GM21529 (cell line): ENCODE results near the gene MLH3.
A peak's percentile ranks its signal among the peaks of the same experiment; 100 is the strongest.
"Not testable (repeated sequence)": the region's sequence is repeated elsewhere in the genome, so short reads cannot be mapped to it uniquely, and the experiment has no call there.

Source experiments
- ATAC-seq: cut with Tn5 transposase; IDR thresholded peaks from one replicate; pipeline ENCODE4 v1.9.1; 2021; ENCODE audit not compliant: unreplicated experiment

The MLH3 gene

DNA sequence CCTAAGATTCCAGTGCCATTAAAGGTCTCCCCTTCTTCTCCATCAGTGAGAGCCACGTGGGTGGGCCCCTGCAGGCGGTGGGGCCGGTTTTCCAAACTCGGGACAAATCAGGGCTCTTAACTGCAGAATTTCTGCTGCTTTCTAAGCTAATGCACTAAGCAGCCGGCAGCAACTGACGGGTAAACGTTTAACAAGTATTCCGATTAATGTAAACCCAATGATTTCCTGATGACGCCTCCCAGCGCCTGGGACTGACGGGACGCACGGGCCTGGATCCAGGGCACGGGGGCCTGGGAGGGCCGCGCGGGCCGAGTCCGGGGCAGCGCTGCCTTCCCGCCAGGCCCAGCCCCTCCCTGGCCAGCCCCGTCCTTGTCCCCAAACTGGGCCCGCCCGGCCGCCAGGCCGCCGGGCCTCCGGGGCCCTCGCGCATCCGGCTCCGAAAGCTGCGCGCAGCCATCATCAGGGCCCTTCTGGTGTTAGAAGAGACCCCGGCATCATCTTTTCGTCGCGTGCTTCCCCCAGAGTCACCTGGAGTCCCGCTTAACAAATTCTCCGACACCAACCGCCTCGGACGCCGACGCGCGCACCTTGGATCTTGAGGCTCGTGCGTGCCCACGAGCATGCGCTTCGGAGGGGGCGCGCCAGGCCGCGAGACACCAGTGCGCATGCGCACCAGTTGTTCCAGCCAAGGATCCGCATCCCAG lies at the start of gene MLH3:
MLH3 (minus strand) TSS at position 616 of the 704 bp plus-strand sequence. CDS start 1,812 bp downstream, outside the sequence.
- ATAC-seq, result peak; percentile 74

DNA sequence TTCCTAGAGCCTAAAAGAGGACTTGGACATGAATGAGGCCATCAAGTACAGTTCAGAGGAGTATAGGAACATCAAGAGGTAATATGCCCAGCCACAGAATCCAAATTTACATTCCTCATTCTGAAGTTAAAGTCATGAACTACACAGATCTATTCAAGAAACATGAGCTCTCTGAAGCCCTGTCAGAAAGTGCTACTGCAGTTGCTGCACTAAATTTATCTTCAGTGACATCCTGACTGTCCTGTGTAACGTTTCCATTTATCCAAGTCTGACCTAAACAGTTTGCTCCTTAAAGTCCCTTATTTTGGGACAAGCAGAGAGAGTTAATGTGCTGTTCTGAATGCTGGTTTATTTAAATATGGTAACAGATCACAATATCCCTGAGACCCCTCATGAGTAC lies 47.4 kb upstream of the MLH3 start:
- no peak for ATAC-seq

DNA sequence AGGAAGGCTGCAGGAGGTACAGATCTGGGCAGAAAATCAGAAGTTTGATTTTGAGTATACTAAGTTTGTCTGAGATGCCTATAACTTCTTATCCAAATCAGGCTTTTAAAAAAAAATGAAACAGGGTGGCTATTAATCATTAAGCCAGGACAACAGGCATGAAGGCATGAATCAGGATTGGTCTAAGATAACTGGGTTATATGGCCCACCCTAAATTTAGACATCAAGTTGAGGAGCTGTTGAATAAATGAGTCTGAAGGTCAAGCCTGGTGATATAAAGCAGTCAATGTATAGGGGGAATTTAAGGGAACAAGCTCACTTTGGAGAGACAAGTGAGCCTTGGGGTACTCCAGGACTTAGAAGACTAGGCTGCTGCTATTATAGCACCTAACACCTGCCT lies 46.9 kb upstream of the MLH3 start:
- ATAC-seq, result no peak

DNA sequence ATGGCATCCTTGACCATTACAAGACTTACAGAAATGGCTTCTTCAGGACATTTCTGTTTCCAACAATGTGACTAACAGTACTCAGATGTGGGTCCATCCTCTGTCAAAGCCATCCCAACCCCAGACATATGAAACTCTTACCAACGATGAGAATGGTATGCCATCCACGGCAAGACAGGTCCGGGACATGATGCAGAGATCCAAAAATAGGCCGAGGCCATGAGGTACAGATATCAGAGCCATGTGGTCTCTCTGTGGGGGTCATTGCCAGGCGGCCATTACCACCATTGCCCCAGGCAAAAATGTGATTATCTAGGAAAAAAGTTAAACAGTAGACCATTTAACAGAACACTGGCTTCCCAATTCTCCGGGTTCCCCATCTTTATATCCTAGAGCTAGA lies 45.7 kb upstream of the MLH3 start:
- ATAC-seq, result no peak

DNA sequence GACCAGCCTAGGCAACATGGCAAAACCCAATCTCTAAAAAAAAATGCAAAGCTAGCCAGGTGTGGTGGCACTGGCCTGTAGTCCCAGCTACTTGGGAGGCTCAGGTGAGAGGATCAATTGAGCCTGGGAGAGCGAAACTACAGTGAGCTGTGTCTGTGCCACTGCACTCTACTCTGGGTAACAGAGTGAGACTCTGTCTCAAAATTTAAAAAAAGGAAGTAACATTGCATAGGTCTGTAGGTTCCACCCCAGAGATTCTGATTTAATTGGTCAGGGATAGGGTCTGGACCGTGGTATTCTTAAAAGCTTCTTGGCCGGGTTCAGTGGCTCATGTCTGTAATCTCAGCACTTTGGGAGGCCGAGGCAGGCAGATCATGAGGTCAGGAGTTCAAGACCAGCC lies 44.4 kb upstream of the MLH3 start:
- no peak for ATAC-seq

DNA sequence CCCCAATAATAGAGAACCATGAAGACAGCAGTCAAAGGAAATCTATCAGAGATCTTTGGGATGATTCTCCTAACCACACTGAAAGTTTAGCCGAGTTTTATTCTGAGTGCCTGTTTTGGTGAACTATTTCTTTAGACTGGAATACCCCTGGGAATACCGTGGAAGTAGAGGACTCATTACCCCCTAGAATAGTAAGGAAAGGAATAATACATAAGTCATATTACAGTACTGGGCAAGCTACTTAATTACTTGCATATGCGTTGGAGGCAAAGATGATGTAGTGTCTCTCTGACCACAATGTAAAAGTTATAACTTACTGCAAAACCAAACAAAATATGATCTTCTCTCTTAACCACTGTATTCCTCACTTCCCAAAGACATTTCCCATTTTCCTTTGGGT lies 43.6 kb upstream of the MLH3 start:
- no peak for ATAC-seq

DNA sequence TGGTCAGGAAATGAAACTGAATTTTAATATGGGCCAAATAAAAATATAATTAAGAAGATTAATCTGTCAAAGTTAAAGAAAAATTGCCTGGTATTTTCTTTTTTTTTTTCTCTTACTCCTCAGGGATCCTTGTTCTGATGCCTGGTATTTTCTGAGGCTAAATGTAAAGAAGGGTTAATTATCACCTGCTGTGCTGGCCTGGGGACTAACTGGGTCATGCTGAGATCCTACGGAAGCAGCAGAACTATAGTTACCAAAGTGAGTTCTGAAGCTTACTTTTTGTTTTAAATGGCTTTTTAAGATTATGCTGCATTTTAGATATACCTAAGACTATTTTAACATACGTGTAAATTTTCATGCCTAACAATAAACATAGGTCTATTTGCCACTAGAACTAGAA lies 41.4 kb upstream of the MLH3 start:
- no peak for ATAC-seq

DNA sequence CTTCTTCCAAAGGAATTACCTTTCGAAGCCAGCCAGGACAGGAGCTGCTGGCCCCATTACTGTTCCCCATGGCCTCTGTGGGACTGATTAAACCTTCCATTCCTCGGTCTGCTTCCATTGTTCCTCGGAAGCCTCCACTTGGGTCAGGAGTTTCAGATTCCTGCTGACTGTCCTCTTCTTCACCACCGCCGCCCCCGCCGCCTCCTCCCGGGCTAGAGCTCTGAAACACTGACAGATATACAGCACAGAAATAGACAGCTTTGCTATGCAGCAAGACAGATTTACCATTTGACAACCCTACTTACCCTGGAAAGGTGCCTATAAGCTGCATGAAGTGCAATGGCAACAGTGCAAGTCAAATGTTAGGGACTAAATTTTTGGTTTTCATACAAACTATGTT lies 40.0 kb upstream of the MLH3 start:
- ATAC-seq, result no peak

DNA sequence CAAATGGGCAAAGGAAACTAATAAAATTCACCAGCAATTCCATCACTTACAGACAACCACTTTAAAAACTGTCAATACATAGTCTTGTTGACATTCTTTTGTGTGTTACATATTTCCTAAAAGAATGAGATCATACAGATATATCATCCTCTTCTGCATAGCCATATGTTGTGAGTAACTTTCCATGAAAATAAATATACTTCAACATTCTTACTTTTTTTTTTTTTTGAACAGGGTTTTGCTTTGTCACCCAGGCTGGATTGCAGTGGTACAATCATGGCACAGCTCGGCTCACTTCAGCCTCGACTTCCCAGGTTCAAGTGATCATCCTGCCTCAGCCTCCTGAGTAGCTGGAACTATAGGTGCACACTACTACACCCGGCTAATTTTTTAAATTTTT lies 39.1 kb upstream of the MLH3 start:
- no peak for ATAC-seq

DNA sequence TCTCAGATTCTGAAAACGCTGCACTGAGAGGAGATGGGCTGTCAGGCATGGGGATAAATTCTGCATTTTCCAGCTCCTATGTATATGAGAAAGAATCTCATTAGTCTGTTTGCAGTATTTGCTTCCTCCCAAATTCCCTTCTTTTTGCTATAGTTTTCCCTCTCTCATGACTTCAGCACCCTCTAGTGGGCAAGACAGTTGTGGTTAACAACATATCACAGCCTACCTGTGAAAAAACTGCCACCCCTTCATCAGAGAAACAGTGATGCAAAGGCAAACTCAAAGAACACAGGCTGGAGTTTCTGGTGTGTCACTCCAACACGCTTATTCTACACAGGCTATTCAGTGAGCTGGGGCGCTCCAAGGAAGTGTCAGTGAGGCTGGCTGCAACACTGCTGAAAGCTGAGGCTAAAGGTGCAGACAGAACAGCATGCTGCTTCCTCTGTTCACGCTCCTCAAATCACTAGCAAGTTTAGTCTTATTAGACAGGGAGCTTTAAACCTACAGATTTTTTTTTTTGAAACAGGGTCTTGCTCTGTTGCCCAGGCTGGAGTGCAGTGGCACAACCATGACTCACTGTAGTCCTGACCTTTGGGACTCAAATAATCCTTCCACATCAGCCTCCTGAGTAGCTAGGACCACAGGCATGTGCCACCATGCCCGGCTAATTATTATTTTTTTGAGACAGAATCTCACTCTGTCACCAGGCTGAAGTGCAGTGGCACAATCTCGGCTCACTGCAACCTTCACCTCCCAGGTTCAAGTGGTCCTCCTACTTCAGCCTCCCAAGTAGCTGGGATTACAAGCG lies 37.5 kb upstream of the MLH3 start:
- ATAC-seq, result no peak

DNA sequence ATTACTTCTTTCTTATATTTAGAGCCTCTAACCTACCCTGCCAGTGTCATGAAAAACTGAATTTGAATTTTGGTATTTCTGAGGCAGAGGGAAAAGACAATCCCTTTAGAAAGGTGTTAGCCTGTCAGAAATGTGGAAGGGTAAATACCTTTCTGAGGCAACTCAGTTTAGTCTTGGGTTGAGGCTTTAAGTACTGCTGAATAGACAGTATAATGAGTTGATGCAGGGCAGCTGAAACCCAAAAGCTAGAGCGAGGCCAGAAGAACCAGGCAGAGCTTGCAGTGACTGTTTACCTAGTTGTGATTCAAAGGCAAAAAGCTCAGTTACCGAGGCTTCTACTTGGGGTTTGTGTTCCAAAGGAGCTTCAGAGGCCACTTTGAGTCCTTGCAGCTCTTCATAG lies 36.9 kb upstream of the MLH3 start:
- no peak for ATAC-seq

DNA sequence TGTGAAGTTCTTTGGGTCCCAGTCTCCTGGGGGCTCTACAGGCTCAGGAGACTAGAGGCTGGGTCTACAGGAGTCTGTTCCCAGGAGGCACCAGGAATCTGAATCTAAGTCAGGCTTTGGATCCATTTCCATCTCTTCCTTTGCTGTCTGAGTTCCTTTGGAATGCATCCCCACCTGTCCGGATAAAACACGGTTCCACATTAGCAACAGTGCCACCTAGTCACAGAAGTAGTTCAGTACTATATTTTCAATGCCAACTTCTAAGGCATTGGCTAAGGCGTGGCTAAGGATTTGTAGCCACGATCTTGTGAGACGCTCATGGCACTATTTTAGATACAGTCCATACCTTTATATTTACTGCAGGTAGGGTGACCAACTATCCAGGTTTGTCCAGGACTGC lies 33.2 kb upstream of the MLH3 start:
- ATAC-seq, result no peak

DNA sequence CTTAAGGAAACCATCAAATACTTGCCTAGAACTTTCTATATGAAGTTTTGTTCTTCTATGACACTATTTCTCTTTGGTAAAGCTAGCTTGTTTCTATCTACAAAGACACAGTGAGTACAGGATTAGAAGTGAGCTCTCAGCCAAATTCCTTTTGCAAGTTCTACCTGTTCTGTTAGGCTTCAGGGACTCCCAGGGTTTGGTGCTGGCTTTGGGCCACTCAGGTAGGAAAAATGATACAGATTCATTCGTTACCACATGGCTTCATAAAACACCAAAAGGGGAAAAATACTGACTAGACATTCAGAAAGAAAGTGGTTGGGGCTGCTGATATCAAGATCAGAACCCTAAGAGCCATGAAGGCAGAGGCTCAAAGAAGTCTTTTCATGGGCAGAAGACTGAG lies 32.0 kb upstream of the MLH3 start:
- ATAC-seq, result no peak

DNA sequence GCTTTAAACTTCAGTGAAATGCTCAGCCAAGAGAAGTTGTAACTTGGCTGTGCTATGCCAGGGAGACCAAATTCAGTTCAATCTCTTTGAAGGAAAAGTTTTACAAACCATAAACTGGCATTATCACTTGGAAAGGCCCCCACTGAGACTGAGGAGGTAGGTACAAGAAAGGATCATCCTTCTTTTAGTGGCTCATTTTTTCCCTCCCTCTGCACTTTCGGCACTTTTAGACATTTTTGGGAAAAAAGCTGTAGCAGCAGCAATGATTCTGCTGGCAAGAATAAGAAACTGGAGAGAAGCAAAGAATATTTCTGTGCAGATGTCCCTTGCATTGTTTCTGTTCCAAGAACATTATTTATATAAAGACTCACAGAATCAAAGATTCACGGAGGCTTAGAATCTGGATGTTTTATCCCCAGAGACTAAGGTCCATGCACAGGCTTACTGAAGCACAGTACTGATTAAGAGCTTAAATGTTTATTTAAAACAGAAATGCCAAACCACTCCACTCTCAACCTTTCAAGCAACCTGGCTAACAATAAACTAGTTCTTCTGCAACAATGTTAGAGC lies 30.5 kb upstream of the MLH3 start:
- no peak for ATAC-seq

DNA sequence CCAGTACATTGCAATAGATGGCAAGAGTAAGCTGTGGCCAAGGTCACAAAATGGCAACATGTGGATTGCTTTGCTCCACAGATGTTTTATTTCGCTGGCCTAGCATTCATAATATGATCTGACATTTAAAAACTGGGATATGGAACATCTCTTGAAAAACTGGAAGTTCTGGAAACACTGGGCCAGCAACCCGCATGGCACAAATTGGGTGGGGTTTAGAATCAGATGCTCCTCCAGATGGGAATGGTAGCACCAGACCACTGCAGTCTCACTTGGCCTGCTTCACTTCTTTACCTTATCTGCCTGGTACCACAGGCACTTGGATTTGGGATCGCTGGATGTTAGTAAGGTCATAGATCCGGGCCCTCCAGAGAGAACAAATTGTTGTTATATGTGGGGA lies 28.3 kb upstream of the MLH3 start:
- no peak for ATAC-seq

DNA sequence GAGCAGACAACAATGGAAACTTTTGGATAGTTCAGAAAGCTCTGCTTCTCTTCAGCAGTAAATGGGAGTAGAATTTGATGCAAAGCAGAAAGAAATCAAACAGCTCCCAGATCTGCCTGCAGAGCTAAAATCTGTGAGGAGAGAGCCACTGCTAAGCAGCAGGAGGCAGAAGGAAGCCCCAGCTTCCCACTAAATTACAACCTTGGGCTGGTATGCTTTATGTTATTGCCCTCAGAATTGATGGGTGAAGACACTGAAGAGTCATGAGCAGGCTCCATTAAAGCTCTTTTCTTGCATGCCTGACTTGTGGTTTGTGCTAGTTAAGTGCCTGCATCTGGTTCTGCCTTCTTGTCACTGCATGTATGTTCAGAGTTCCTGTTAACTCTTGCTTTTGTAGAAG lies 26.5 kb upstream of the MLH3 start:
- ATAC-seq, result no peak

DNA sequence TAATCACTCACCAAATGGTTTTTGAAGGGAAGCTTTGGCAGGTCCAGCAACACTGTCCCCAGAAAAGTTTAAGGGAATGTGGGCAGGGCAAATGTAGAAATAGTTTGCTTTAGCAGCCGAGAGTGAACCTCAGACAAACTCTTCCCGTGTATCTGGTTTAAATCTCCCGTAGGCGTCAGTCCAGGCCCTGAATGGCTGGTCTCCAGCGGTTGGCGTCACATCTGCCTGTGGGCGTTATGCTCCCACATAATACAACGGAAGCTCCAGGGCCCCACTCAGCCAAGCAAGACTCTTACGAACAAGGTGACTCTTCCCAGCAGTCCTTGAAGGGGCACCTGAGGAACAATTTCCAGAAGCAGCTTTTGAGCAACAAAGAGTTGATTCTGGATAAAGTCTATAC lies 19.1 kb upstream of the MLH3 start:
- no peak for ATAC-seq

DNA sequence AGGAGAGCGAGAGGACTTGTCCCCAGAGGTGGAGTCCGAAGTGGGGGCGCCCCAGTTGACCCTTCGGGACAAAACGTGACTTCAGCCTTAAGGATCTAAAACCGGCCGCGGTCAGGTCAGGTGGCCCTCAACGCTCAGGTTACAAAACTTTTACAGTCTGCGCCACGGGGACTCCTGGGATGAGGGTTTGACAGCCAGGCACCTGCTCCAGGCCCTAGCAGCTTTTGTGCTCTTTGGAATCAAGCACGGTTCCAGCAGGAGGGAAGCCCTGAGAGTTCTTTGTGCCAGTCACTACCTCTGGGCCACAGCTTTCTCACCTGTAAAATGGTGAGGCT lies 18.5 kb upstream of the MLH3 start:
- ATAC-seq, result no peak

DNA sequence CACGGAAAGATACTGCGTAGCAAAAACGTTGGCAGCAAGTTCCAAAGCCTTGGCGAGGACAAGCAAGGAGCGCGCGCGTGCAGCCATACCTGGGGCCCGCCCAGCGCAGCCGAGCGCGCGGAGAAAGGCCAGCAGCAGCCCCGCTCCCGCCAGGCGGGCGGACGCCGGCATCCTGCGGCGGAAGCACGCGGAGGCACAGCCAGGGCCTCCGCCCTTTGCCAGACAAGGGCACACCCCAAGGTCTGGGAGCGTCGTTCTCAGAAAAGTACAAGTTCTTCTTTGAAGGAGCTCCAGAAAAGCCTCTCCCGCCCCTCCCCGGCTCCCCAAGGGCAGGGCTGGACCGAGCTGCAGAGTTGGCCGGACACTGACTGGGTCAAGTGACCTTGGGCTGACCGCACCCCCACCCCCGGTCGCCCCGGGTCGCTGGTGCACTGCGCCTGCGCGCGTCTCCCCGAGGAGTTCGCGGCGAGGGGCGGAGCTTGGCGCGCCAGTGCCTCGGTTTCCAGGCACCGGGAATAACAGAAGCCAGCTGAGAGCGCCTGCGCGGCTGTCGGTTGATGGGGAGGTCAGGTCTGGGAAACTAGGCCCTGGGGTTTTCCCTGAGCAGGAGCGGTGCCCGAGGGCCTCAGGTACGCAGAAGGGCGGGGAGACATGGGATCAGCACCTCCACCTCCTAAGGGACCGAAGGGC lies 18.0 kb upstream of the MLH3 start, which contains the start of gene ZC2HC1C:
ZC2HC1C (plus strand) TSS at position 521 of the 690 bp plus-strand sequence. CDS start 933 bp downstream, outside the sequence.
- ATAC-seq, result peak; percentile 64

DNA sequence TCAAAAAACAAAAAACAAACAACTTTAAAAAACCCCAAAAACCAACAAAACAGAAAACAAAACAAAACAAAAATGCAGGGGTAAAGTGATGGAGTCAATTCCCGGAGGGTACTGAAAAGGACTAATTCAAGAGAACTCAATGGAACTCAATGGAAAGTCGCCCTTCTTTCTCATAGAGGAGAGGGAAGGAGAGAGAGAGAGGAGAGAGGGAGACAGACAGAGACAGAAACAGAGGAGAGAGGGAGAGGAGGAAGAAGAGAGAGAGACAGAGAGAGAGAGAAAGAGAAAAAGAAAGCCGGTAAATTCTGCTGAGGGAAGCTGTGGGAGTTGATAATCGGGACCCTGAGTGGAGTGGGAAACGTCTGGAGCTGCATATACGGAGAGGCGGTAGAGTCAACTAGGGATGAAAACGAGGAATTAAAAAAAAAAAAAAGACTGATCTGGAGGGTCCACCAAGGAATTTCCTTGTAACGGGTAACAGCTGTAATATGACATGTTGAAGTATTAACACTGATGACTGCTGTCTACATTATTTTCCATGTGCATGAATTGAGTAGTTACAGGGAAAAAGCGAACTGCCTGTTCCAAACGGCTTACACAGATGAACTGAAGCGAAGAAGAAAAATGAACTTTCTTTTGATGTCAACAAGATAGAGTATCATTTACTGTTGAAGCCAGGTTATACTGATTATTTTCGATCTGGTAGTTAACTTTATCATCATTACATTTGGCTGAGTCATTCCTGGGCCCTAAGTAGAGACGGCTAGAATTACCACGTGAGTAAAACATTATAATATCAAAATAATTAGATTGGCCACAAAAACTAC lies 17.2 kb upstream of the MLH3 start:
- no peak for ATAC-seq

DNA sequence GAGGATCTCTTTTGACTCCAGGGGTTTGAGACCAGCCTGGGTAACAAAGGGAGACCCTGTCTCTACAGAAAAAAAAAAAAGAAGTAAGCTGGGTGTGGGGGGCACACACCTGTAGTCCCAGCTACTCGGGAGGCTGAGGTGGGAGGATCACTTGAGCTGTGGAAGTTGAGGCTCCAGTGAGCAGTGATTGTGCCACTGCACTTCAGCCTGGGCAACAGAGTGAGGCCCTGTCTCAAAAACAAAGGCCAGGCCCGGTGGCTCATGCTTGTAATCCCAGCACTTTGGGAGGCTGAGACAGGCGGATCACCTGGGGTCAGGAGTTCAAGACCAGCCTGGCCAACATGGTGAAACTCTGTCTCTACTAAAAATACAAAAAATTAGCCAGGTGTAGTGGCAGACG lies 16.5 kb upstream of the MLH3 start:
- ATAC-seq, result not testable (repeated sequence)
